ENCODE measurements around the gene ZNF710. TPM values are rescaled to one million over a fixed set of nuclear protein-coding genes. Genes with fewer than 3 reads are reported as not detected.

ZNF710 gene
- total RNA-seq, 1 donor from 2014 or later: 26.9 TPM

DNA sequence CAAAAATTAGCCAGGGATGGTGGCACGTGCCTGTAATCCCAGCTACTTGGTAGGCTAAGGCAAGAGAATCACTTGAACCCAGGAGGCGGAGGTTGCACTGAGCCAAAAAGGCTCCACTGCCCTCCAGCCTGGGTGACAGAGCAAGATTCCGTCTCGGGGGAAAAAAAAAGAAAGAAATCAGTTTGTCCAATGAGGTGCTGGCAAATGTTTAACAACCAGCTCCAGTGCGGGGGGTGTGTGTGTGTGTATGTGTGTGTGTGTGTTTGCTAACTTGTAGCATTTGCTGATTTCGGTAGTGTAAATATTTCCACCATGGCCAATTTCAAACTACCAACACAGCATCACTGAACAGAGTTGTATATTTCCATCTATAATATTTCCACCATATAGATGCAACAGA lies 124.9 kb downstream of the ZNF710 start:
- Histone ChIP-seq H3K27me3 (ENCODE audit: insufficient read depth, low read length) (peaks cover 4% of the 10 kb centered on the region), H3K4me1 (ENCODE audit: insufficient read depth, low read length) (no peaks in the 10 kb centered on the region), H3K4me3 (ENCODE audit: insufficient read depth, low read depth, low read length) (no peak overlapping the region), H3K36me3 (ENCODE audit: insufficient read depth, low read length) (no peaks in the 10 kb centered on the region), H3K9ac (ENCODE audit: low read length) (no peak overlapping the region), H4K20me1 (ENCODE audit: insufficient read depth, low read length) (no peaks in the 10 kb centered on the region), H3K9me3 (ENCODE audit: insufficient read depth, low read depth, low read length) (no peaks in the 10 kb centered on the region), H3K4me2 (ENCODE audit: low read length) (no peak overlapping the region), H2AFZ (ENCODE audit: low read depth, low read length) (no peak overlapping the region), H3K27ac (ENCODE audit: low read depth, low read length) (no peak overlapping the region), H3K79me2 (ENCODE audit: insufficient read depth, low read length) (no peaks in the 10 kb centered on the region)
- Mint-ChIP-seq H3K9me3 (ENCODE audit: unreplicated experiment) (no peaks in the 10 kb centered on the region), H3K27me3 (ENCODE audit: low read depth, unreplicated experiment) (peaks cover 6% of the 10 kb centered on the region), H3K4me1 (ENCODE audit: low read depth, unreplicated experiment) (peaks cover 7% of the 10 kb centered on the region), H3K27ac (ENCODE audit: unreplicated experiment) (no peak overlapping the region), H3K36me3 (ENCODE audit: low read depth, unreplicated experiment) (no peaks in the 10 kb centered on the region), H3K4me3 (ENCODE audit: unreplicated experiment) (no peak overlapping the region)
- TF ChIP-seq CTCF (IDR thresholded peaks at IDR 0.05; ENCODE audit: insufficient read depth, low read depth, low read length): no peak
- no peak for TF ChIP-seq EZH2 (IDR thresholded peaks at IDR 0.05; ENCODE audit: insufficient read depth, low read length)
- no peak for DNase-seq (ENCODE audit: low read depth)
- no peak for FAIRE-seq

DNA sequence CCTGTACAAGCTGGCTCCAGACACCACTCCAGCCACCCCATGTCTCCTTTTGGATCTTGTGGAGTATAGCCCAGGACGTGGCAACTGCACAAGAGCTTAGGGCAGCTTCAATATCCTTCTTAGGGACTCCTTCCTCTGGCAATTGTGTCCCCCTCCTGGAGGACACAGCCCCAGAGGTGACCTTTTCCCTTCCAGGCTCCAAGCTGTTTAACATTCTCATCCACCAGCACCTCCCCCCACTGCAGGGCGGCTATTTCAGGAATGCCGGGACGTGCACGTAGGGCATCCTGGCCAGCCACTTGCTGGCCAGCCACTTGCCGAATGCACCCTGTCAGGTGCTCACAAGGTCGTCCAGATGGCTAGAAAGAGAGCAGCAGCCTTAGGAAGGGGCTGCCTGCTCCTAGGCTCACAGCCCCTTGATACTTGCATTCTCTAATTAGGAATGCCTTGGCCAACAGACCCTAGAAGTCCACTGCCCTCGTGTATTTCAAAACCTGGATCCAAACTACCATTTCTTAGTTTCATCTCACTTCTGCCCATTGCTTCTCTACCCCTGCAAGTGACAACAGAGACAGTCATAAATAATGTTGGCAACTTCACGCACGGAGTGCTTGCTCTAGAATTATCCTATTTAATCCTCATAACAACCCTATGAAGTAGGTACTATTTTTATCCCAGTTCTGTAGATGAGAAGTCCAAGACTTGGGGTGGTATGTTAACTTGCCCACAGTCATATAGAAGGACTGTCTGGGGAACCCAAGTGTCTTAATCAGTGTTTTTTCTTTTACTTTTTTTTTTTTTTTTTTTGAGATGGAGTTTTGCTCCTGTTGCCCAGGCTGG lies 125.7 kb downstream of the ZNF710 start:
- no peak overlapping the region for H3K4me3 Mint-ChIP-seq (ENCODE audit: unreplicated experiment)
- H3K9me3 ChIP-seq (ENCODE audit: insufficient read depth, low read depth, low read length): no peaks in the 10 kb centered on the region
- H2AFZ ChIP-seq (ENCODE audit: low read depth, low read length): peak overlapping the region; percentile 10
- no peaks in the 10 kb centered on the region for H3K36me3 ChIP-seq (ENCODE audit: insufficient read depth, low read length)
- no peaks in the 10 kb centered on the region for H3K79me2 ChIP-seq (ENCODE audit: insufficient read depth, low read length)
- H3K4me2 ChIP-seq (ENCODE audit: low read length): no peak overlapping the region
- FAIRE-seq (no peak), DNase-seq (ENCODE audit: low read depth) (no peak)
- H3K27ac Mint-ChIP-seq (ENCODE audit: unreplicated experiment): no peak overlapping the region
- H3K27me3 Mint-ChIP-seq (ENCODE audit: low read depth, unreplicated experiment): peaks cover 6% of the 10 kb centered on the region
- no peak overlapping the region for H3K9ac ChIP-seq (ENCODE audit: low read length)
- no peak overlapping the region for H3K4me3 ChIP-seq (ENCODE audit: insufficient read depth, low read depth, low read length)
- no peak for TF ChIP-seq CTCF (IDR thresholded peaks at IDR 0.05; ENCODE audit: insufficient read depth, low read depth, low read length)
- no peak for TF ChIP-seq EZH2 (IDR thresholded peaks at IDR 0.05; ENCODE audit: insufficient read depth, low read length)
- no peaks in the 10 kb centered on the region for H3K4me1 ChIP-seq (ENCODE audit: insufficient read depth, low read length)
- H3K4me1 Mint-ChIP-seq (ENCODE audit: low read depth, unreplicated experiment): peaks cover 7% of the 10 kb centered on the region
- H3K36me3 Mint-ChIP-seq (ENCODE audit: low read depth, unreplicated experiment): no peaks in the 10 kb centered on the region
- no peaks in the 10 kb centered on the region for H3K9me3 Mint-ChIP-seq (ENCODE audit: unreplicated experiment)
- H3K27ac ChIP-seq (ENCODE audit: low read depth, low read length): no peak overlapping the region
- H3K27me3 ChIP-seq (ENCODE audit: insufficient read depth, low read length): peaks cover 4% of the 10 kb centered on the region
- no peaks in the 10 kb centered on the region for H4K20me1 ChIP-seq (ENCODE audit: insufficient read depth, low read length)

GRCh38 chr15:90130291-90130690 lies 129.2 kb downstream of the ZNF710 start:
- Mint-ChIP-seq H3K9me3 (ENCODE audit: unreplicated experiment) (peaks cover 9% of the 10 kb centered on the region), H3K36me3 (ENCODE audit: low read depth, unreplicated experiment) (no peaks in the 10 kb centered on the region)
- H3K4me3 ChIP-seq (ENCODE audit: insufficient read depth, low read depth, low read length): no peak overlapping the region

More at GRCh38 chr15:90130291-90130690, 129.2 kb downstream of the ZNF710 start:
- H4K20me1 ChIP-seq (ENCODE audit: insufficient read depth, low read length): no peaks in the 10 kb centered on the region
- H3K4me3 Mint-ChIP-seq (ENCODE audit: unreplicated experiment): no peak overlapping the region
- FAIRE-seq: no peak
- no peak for DNase-seq (ENCODE audit: low read depth)
- no peaks in the 10 kb centered on the region for H3K36me3 ChIP-seq (ENCODE audit: insufficient read depth, low read length)
- H3K4me1 ChIP-seq (ENCODE audit: insufficient read depth, low read length): no peaks in the 10 kb centered on the region
- H3K9me3 ChIP-seq (ENCODE audit: insufficient read depth, low read depth, low read length): no peaks in the 10 kb centered on the region
- H3K4me1 Mint-ChIP-seq (ENCODE audit: low read depth, unreplicated experiment): peaks cover 7% of the 10 kb centered on the region
- H3K79me2 ChIP-seq (ENCODE audit: insufficient read depth, low read length): no peaks in the 10 kb centered on the region
- no peak overlapping the region for H3K4me2 ChIP-seq (ENCODE audit: low read length)
- TF ChIP-seq CTCF (IDR thresholded peaks at IDR 0.05; ENCODE audit: insufficient read depth, low read depth, low read length) (no peak), EZH2 (IDR thresholded peaks at IDR 0.05; ENCODE audit: insufficient read depth, low read length) (no peak)
- H3K27ac ChIP-seq (ENCODE audit: low read depth, low read length): no peak overlapping the region
- H3K27me3 ChIP-seq (ENCODE audit: insufficient read depth, low read length): peaks cover 4% of the 10 kb centered on the region
- H2AFZ ChIP-seq (ENCODE audit: low read depth, low read length): no peak overlapping the region
- H3K27me3 Mint-ChIP-seq (ENCODE audit: low read depth, unreplicated experiment): peaks cover 24% of the 10 kb centered on the region
- no peak overlapping the region for H3K27ac Mint-ChIP-seq (ENCODE audit: unreplicated experiment)
- no peak overlapping the region for H3K9ac ChIP-seq (ENCODE audit: low read length)
